Uterus (tissue), 4 donors: ENCODE measurements around the gene MGAT4B. TPM values are rescaled to one million over a fixed set of nuclear protein-coding genes. Genes with fewer than 3 reads are reported as not detected.

Experiments used
- DNase-seq, 2 donors: peaks; one replicate each; pipeline ENCODE4 v3.0.0-alpha.2; 2019 to 2020
- H3K27ac ChIP-seq, 2 donors: fragments of 200-600 bp; sonication (generic); 1 replicate in 1 of 2; 2 replicates in 1 of 2; pipeline ENCODE4 v1.5.1; 2016 to 2018
- H3K27me3 ChIP-seq, 2 donors: fragments of 200-600 bp; sonication (generic); one replicate each; pipeline ENCODE4 v1.5.1; 2018 to 2019; ENCODE audit warnings: control low read depth in 1 of 2
- H3K36me3 ChIP-seq, 2 donors: fragments of 200-600 bp; sonication (generic); one replicate each; pipeline ENCODE4 v1.5.1; 2019; ENCODE audit warnings: control low read depth in 1 of 2
- H3K4me1 ChIP-seq, 2 donors: fragments of 200-600 bp; sonication (generic); one replicate each; pipeline ENCODE4 v1.5.1; 2018 to 2019; ENCODE audit warnings: control low read depth in 1 of 2
- H3K4me3 ChIP-seq, 2 donors: fragments of 200-600 bp; sonication (generic); 1 replicate in 1 of 2; 2 replicates in 1 of 2; pipeline ENCODE4 v1.5.1; 2018 to 2019; ENCODE audit warnings: mild to moderate bottlenecking in 1 of 2
- H3K9me3 ChIP-seq, 2 donors: fragments of 200-600 bp; sonication (generic); one replicate each; pipeline ENCODE4 v1.5.1; 2019; ENCODE audit warnings: control low read depth in 1 of 2
- POLR2A ChIP-seq, 2 donors: fragments of 450-650 bp; IDR thresholded peaks; one replicate each; pipeline ENCODE4 v1.6.1; 2016; ENCODE audit warnings: antibody characterized with exemption in 2 of 2, mild to moderate bottlenecking in 1 of 2, moderate library complexity in 1 of 2
- intact Hi-C: fragments of 100-400 bp; cut with DNase I; formaldehyde crosslinking; loops from one replicate; pipeline ENCODE4 v1.15.1; 2023; ENCODE audit warnings: low total_unique reads
- total RNA-seq, 4 donors: library from RNA; depleted of rRNA in 3 of 4; stranded (reverse); fragments of >200 nt in 3 of 4; gene quantifications; one replicate each; pipeline versions ENCODE4 v1.1.0 to v1.2.4, GENCODE V29; 2014 to 2023
- TF ChIP-seq, protein P1 (sequence below), 4 experiments: fragments of 200-600 bp in 2 of 4; fragments of 450-650 bp in 2 of 4; sonication (generic) in 2 of 4; IDR thresholded peaks; one replicate each; pipeline ENCODE4 v1.5.1; 2016 to 2019; ENCODE audit warnings: antibody characterized with exemption in 4 of 4, mild to moderate bottlenecking in 2 of 4, moderate library complexity in 1 of 4
- donor health status: DM: yes; HTN: yes; CAD: no.

MGAT4B gene
- total RNA-seq, 4 donors from 2014 or later = 31.8 to 87.4 (median 66.4) TPM

DNA sequence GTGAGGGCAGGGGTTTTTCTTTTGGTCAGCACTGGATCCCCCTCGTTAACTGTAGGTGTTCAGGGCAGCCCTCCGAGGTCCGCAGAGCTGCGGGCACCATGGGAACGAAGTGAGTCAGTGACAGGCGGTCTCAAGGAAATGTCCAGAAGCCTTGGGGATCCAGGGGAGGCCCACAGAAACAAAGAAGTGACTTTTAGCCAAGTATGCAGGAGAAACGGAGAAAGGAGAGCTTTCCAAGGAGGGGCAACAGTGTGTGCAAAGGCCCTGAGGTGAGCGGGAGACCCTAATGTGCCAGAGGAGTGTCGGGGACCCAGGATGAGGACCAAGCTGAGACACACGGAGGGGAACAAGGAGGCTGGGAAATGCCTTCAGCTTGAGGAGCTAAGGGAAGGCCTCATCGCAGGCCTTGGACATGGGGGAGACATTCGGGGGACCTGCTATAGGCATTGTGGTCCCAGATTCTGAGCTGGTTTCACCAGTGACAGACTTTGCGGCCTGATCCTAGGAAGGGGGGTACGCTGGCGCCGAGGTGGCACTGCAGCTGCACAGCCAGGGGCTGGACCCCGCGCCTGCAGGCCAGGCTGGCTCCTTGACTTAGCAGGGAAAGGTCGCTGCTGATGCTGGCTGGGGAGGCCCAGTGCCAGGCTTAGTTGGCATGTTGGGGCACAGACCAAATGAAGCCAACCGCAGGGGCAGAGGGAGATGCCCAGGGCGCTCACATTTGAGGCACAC, 9.6 kb downstream of the MGAT4B start:
- H3K4me1 ChIP-seq = peaks cover 0 to 9% of the 10 kb centered on the region in 2 donors
- peak overlapping the region; percentile 77 to 81 for H3K27ac ChIP-seq
- H3K36me3 ChIP-seq = no peaks in the 10 kb centered on the region
- intact Hi-C loops = no loop called here
- no peak overlapping the region for H3K4me3 ChIP-seq
- TF ChIP-seq POLR2A (IDR thresholded peaks at IDR 0.05) = no peak
- TF ChIP-seq, protein P1, sequence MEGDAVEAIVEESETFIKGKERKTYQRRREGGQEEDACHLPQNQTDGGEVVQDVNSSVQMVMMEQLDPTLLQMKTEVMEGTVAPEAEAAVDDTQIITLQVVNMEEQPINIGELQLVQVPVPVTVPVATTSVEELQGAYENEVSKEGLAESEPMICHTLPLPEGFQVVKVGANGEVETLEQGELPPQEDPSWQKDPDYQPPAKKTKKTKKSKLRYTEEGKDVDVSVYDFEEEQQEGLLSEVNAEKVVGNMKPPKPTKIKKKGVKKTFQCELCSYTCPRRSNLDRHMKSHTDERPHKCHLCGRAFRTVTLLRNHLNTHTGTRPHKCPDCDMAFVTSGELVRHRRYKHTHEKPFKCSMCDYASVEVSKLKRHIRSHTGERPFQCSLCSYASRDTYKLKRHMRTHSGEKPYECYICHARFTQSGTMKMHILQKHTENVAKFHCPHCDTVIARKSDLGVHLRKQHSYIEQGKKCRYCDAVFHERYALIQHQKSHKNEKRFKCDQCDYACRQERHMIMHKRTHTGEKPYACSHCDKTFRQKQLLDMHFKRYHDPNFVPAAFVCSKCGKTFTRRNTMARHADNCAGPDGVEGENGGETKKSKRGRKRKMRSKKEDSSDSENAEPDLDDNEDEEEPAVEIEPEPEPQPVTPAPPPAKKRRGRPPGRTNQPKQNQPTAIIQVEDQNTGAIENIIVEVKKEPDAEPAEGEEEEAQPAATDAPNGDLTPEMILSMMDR (IDR thresholded peaks at IDR 0.05) = no peak
- DNase-seq = peak in 1 of 2 donors; percentile 21
- no peaks in the 10 kb centered on the region for H3K9me3 ChIP-seq
- H3K27me3 ChIP-seq = no peaks in the 10 kb centered on the region

DNA sequence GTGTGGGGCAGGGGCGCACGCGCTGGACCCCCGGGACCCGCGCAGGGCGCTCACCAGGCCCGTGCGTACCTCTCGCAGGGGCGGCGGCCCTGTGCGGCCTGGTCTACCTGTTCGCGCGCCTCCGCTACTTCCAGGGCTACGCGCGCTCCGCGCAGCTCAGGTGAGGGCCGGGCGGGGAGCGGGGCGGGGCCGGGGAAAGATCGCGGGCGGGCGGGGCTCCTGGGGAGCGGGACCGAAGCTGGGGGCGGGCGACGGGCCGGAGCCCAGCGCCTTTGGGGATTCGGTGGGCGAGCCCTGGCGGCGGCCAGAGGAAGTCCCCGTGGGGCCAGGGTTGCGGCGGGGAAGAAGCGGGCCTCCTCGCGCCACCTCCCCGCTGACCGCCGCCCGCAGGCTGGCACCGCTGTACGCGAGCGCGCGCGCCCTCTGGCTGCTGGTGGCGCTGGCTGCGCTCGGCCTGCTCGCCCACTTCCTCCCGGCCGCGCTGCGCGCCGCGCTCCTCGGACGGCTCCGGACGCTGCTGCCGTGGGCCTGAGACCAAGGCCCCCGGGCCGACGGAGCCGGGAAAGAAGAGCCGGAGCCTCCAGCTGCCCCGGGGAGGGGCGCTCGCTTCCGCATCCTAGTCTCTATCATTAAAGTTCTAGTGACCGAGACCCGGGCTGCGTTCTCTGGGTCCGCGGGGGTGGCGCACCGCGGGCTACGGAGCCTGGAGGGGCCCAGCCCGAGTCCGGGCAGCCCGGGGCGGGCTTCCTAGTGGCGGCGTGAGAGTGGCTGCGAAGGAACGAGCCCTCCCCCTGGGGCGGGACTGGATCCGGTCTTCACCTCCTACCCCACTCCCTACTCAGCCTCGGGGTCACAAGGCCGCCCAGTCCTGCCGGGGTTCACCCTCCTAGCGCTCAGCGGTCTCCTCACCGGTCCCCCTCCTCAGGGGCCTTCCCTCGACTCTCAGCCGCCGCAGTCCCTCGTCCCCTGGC, 10.5 kb downstream of the MGAT4B start:
- peak overlapping the region; percentile 46 to 52 for H3K4me3 ChIP-seq
- H3K4me1 ChIP-seq = peaks cover 0 to 9% of the 10 kb centered on the region in 2 donors
- TF ChIP-seq, protein P1 (IDR thresholded peaks at IDR 0.05) = peak; percentile 69 to 96 (median 94)
- TF ChIP-seq POLR2A (IDR thresholded peaks at IDR 0.05) = peak; percentile 6 to 42
- no peaks in the 10 kb centered on the region for H3K27me3 ChIP-seq
- DNase-seq = peak; percentile 67 to 77
- H3K27ac ChIP-seq = peak overlapping the region; percentile 77 to 81
- H3K36me3 ChIP-seq = no peaks in the 10 kb centered on the region
- intact Hi-C loops = no loop called here
- H3K9me3 ChIP-seq = no peaks in the 10 kb centered on the region

DNA sequence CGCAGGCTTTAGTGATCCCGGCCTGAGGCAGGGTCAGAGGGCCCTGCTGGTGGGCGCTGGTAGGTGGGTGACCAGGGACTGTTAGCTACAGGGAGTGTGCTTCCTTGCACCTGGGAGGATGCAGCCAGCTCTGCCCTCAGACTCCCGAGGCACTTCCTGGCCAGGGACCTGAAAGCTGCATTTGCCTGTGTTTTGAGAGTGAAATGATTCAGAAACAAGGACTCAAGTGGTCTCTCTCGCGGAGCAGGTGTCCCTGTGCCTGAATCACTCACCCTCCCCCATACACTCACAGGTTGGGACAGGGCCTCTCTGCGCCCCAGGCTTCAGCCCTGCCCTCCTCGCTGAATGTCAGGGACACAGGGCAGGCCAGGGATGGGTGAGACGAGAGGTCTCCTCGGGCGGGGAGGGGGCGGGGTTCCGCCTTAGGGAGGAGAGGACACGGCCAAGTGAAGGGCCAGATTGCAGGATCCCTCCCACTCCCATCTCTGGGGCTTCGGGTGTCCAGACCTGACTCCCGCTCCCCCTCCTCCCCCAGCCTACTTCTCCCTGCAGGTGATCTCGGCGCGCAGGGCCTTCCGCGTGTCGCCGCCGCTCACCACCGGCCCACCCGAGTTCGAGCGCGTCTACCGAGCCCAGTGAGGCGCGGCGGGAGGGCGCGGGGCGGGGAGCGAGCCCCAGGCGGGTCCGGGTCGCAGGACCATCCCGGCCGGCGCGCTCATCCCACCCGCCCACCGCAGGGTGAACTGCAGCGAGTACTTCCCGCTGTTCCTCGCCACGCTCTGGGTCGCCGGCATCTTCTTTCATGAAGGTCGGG, 11.4 kb downstream of the MGAT4B start:
- intact Hi-C loops = no loop called here
- Histone ChIP-seq H3K9me3 (no peaks in the 10 kb centered on the region), H3K4me1 (peaks cover 0 to 9% of the 10 kb centered on the region in 2 donors), H3K4me3 (peak overlapping the region; percentile 46 to 52), H3K36me3 (no peaks in the 10 kb centered on the region), H3K27ac (peak overlapping the region; percentile 77 to 81), H3K27me3 (no peaks in the 10 kb centered on the region)
- DNase-seq = peak in 1 of 2 donors; percentile 38
- TF ChIP-seq, protein P1 (IDR thresholded peaks at IDR 0.05) = no peak
- TF ChIP-seq POLR2A (IDR thresholded peaks at IDR 0.05) = no peak

DNA sequence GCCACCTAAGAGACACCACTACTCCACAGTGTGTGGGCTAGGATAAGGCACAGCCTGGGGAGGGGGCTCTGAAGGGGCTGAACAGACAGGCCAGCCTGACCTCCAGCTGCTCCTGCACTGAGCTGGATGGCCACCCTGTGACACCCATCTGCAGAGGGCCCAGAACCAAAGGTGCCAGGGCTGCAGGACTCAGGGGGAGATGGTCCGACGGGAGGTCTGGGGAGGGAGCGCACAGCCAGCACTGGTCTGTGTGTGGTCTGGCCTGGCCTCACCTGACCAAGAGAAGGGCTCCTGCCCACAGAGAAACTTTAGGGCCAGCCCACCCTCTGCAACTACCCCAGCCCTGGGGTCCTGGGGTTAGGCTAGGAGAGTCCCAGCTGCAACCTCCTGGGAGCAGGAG, 12.1 kb downstream of the MGAT4B start:
- H3K27ac ChIP-seq = peak overlapping the region; percentile 77 to 81
- H3K36me3 ChIP-seq = no peaks in the 10 kb centered on the region
- H3K27me3 ChIP-seq = no peaks in the 10 kb centered on the region
- intact Hi-C loops = no loop called here
- no peak for DNase-seq
- TF ChIP-seq, protein P1 (IDR thresholded peaks at IDR 0.05) = no peak
- TF ChIP-seq POLR2A (IDR thresholded peaks at IDR 0.05) = no peak
- no peak overlapping the region for H3K4me3 ChIP-seq
- H3K4me1 ChIP-seq = peaks cover 0 to 9% of the 10 kb centered on the region in 2 donors
- H3K9me3 ChIP-seq = no peaks in the 10 kb centered on the region
